NCI-H510A (cell line): Measurements from ENCODE around the gene GDF7.

Source experiments
- DNase-seq: peaks from one replicate; lab custom pipeline; 2025; lab: John Stamatoyannopoulos, UW

The GDF7 gene

GRCh38 chr2:20645301-20645701 is 21.6 kb upstream of the GDF7 start:
- no peak for DNase-seq

GRCh38 chr2:20645761-20646160 is 21.2 kb upstream of the GDF7 start:
- no peak for DNase-seq

DNA sequence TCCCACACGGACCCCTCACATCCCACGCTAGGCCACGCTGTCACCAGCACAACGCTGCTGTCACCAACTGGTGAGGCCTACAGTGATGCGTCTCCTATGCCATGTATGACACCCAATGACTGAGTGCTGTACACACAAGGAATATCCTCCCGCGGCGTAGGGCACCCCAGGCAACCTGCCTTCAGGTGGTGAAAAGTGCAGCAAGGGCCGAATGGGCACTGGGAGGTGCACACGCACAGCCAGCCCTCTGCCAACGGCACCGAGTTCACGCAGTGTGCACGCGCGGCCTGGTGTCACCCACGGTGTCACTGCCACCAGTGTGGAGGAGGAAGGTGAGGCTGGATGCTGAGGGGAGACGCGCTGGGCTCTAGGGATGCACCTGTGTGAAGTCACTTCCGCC is 20.5 kb upstream of the GDF7 start:
- DNase-seq: no peak

DNA sequence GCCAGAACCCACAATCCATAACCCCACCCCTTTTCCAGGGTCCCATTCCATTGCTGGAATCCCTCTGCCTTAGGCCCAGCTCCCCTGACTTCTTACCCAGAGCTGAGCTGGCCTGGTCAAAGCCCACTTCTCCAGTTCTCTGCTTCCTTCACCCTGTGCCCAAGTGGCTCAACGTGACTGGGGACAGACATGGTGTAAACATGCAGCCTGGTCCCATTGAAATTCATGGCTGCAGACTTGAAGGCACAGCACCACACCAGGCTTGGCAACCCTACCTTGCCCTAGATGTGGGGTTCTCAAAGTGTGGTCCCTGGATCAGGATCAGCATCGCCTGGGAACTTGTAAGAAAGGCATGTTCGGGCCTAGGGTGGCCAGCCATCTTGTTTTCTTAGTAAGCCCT is 19.7 kb upstream of the GDF7 start:
- no peak for DNase-seq

DNA sequence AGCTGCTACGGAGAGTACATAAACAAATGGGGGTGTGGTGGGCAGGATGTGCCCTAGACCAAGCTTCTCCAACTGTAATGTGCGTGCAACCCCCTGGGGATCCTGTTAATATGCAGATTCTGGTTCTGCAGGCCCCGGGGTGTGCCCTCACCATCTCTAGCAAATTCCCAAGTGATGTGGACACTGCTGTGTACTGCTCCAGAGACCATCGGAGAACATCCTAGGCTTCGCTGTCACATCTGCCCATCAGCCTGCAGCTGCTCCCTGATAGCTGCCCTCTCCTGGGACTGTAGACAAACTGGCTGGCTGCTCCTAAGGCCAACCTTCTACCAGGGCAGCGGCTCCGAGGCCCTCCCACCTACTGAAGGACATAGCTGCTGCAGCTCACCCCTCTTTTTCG is 19.2 kb upstream of the GDF7 start:
- no peak for DNase-seq

- DNase-seq: no peak
Measured at GRCh38 chr2:20648206-20648605, 18.7 kb upstream of the GDF7 start.

- no peak for DNase-seq
Measured at GRCh38 chr2:20648831-20649230, 18.1 kb upstream of the GDF7 start.

GRCh38 chr2:20649576-20649975 is 17.4 kb upstream of the GDF7 start:
- DNase-seq: no peak

DNA sequence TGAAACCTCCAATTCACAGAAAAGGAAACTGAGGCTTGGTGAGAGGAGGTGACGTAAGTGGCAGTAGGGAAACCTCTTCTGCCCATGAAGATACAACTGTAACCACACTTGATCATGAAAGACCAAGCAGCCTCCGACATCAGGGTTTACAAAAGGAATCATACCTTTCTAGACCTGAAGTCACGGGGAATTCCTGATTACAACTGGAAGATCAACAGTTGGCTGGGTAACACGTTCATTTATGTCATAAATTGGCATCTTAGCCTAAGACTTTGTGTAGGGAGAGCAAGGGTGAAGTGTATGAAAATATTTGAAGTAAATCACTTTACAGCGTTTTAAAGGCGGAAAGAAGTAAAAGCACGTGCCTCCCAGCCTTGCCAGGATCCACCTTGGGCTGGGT is 17.0 kb upstream of the GDF7 start:
- DNase-seq: no peak

DNA sequence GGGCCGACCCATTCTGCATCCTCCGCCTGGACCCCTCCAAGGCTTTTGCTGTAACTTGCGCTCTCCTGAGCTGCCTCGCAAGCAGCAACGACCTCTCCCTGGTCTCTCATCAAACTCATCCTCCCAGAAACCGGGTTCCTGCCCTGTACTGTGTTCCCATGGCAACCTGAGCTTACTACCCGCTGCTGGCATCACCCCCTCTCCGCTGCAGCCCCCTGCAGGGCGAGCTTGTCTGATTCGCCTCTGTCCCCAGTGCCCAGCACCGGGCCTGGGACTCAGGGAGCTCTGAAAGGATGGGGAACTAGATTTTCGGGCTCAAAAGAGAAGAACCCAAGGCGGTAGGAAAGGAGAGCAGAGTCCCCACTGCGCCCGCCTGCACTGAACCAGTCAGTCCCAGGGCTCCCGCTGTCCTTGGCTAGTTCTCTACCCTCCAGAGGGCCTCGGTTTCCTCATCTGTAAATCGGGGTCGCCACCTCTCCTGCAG is 16.5 kb upstream of the GDF7 start:
- no peak for DNase-seq

DNA sequence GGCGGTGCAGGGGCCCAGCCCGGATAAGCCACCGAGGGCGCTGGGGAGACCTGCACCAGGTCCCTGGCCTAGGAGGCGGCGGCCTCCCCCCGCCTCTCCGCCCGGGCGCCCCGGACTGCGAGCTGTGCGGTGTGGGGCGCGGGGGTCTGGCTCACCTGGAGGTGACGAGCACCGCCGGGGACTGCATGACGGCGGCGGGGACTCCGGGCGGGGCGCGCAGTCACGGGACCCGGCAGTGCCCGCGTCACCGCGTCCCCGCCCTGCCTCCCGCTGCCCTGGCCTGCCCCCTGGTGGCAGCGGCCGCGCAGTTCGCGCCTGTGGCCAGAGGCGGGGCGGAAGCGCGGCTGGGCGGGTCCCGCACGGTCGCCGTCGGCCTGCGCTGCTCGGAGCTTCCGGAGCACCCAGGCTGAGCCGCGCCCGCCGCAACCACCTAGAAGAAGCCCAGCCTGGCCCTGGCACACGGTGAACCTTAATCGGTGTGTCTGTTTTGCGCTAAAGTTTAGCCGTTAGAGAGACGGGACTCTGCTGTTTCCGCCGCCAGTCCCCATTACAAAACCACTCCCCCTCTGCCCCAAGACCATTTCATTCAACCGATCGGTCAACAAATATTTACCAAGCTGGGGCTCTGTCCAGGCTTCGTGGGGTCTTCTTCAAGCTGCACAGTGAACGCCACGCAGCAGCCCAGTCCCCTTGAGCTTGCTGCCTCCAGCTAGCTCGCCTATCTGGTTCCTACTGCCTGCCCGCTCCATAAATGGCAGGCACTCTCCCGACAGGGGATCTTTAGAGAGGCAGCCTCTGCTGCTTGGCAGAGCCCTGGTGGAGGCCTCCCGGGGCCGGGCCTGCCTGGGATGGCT is 15.8 kb upstream of the GDF7 start, which contains the start of gene HS1BP3:
HS1BP3 (minus strand) TSS at position 222 of the 854 bp plus-strand sequence; CDS start at position 187, 35 bp downstream.
- peak; percentile 84 for DNase-seq

DNA sequence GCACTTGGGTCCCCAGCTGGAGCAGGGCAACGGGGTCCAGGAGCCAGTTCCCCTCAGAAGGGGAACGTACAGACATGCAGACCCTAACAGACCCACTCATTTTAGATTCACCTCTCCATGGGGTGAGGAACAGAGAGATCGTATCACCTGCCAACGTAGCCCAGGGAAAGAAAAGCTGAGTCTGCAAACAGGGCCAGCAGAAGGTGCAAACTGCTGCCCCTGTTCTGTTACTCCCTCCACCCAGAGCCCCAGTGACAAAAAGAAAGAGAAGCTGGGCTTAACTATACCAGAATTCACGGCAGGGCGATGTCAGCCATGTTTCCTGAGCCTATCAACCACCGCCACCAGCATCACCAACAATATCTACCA is 15.2 kb upstream of the GDF7 start:
- no peak for DNase-seq

DNA sequence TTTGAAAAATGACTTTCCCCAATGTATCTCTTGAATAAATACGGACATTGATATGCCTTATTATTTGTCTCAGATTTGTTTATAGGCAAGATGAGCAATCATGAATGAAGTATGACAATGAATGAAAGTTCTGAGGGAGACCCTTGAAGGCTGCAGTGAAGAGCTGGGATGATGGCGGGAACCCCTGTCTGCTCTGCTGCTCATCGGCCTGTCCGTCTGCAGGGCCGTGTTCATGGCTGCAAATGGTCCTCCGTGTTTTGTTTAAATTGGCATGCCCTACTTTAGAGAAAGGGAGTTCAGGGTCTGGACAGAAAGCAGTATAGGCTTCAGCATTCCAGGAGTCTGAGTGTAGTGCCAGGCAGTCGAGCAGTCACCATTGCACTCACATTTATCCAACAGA is 14.8 kb upstream of the GDF7 start:
- no peak for DNase-seq

DNA sequence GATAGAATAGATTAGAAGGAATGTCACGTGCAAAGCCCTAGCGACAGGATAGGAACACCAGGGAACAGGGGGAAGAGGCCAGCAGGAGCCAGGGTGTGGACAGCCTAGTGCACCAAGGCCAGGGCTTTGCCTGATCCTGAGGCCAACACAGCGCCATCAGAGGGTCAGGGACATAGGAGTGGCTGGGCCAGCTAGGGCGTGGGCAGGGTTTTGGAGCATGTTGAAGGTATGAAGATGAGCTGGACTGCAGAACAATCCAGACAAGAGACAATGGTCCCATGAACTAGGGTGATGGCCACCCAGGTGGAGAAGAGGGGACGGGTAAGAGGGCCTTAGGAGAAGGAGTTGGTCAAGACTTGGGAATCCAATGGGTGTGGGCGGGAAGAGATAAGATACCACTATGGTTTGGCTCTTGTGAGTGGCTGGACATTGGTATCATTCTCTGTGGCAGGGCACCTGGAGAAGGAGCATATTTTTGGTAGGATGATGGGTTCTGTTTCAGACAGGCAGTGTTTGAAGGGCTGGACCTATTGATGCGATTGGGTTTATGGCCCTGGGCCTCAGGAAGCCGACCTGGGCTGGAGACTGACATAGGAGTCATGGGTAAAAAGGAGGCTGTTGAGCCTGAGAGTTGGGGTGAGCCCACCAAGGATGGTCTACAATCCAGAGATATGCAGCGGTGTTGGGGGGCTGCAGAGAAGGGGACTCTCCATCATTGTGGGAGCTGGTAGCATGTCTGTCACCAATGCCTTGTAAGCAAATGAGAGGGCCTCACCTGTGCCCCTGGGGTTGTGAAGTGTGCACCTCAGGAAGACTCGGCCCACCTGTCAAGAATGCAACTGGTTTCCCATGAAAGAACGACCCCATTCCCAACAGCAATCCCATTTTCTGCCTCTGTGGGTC is 14.0 kb upstream of the GDF7 start:
- no peak for DNase-seq

DNA sequence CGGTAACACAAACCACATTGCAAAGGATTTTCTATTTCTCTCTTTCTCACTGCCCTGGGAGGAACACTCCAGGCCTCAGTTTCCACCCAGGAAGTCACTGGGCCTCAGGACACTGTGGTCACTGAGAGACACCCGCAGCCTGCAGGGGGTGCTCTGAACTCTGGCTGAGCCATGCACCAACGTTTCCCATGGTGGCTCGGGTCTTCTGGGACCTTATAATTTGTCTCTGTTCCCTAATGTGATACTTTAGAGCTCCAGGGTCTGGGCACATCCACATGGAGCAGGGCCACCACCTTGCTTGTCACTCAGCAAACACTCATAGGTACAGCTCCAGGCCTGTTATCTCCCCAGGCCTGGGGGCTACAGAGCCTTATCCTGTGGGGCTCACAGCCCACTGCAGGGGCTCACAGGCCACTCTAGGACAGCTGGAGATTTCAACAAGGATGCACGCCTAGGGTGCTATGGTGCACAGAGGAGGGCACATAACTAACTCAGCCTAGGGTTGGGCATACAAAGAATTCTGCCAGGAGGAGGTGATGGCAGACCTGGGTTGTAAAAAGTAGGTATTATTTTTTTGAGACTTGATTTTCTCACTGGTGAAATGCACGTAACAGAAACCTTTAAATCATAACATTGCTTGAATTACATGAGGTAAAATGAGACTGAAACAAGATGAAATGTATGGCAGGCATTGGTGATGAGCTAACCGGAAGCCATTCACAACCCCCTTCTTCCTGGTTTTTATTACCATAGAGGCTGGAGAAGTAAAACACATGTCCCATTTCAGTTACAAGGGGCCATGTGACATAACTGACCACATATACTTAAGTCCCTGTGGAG is 13.0 kb upstream of the GDF7 start:
- DNase-seq: no peak

- no peak for DNase-seq
Measured at GRCh38 chr2:20654535-20654813, 12.5 kb upstream of the GDF7 start.

- DNase-seq: no peak
Measured at GRCh38 chr2:20656561-20656960, 10.4 kb upstream of the GDF7 start.

GRCh38 chr2:20657522-20658235 is 9.3 kb upstream of the GDF7 start:
- DNase-seq: no peak

DNA sequence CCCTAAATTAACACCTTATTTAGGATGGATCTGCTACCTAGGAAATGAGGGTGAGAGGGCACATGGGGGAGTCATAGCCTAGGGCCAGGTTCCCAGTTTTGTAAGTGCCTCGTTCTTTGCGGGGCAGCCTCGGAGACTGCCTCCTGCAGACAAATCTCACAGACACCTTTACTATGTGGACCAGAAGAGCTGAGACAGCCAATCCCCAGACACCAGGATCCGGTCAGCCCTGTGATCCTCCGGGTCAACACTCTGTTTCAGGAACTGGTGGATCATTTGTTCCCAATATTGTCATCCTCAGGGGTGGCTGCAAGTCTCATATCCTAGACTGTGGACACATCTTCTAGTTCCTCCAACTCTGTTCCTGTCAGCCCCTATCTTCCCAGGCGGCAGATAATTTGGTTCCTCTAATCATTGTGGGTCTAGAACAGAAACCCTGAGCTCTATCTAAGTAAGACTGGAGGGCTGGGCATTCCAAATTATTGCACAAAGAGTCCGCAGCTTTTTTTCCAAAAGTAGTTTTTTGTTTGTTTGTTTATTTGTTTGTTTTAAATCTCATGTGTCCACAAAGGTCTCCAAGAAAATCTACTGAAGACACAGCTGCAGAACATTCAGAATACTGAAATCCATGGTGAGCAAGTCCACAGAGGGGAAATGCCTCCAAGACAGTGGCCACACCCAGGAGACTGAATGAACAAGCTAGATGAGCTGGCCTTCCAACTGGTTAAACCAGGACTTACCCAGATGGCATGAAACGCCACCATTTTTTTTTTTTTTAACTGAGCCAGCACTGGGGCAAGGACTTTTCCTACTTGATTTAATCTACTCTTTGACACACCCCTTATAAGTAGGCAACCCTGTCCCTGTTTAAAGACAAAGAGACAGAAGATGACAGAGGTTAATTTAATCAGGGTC is 6.2 kb upstream of the GDF7 start:
- no peak for DNase-seq
